GM06990 (cell line): Measurements from ENCODE around the gene DLGAP3.
A peak's percentile ranks its signal among the peaks of the same experiment; 100 is the strongest.

Experiments
- DNase-seq: peaks from one replicate; pipeline ENCODE4 v3.0.0-alpha.2; 2011; ENCODE audit not compliant: insufficient read length; ENCODE audit errors: extremely low read depth
- H3K27me3 ChIP-seq: replicated peaks from 2 replicates; pipeline ENCODE4 v1.6.0; 2011; ENCODE audit warnings: low read length; ENCODE audit not compliant: control insufficient read depth, insufficient read depth
- H3K36me3 ChIP-seq: 2 replicates; pipeline ENCODE4 v1.5.1; 2011; ENCODE audit warnings: low read length; ENCODE audit not compliant: control insufficient read depth, insufficient read depth
- H3K4me3 ChIP-seq: replicated peaks from 2 replicates; pipeline ENCODE4 v1.5.1; 2011; ENCODE audit warnings: low read depth, mild to moderate bottlenecking, control low read depth, low read length
- CTCF ChIP-seq: IDR thresholded peaks from 2 replicates; pipeline ENCODE4 v1.5.1; 2011; ENCODE audit warnings: low read length, control low read depth, mild to moderate bottlenecking, inconsistent platforms; ENCODE audit not compliant: insufficient read depth, poor library complexity, severe bottlenecking

Gene DLGAP3

GRCh38 chr1:34926156-34926555 lies 3.3 kb downstream of the DLGAP3 start:
- Histone ChIP-seq H3K36me3 (no peaks in the 10 kb centered on the region), H3K4me3 (no peak overlapping the region), H3K27me3 (peaks cover 2% of the 10 kb centered on the region)
- DNase-seq = no peak
- no peak for TF ChIP-seq CTCF

GRCh38 chr1:34925730-34926129 lies 3.7 kb downstream of the DLGAP3 start:
- Histone ChIP-seq H3K36me3 (no peaks in the 10 kb centered on the region), H3K27me3 (peaks cover 2% of the 10 kb centered on the region), H3K4me3 (no peak overlapping the region)
- TF ChIP-seq CTCF = no peak
- DNase-seq = no peak

- peaks cover 2% of the 10 kb centered on the region for H3K27me3 ChIP-seq
- no peak for DNase-seq
- no peaks in the 10 kb centered on the region for H3K36me3 ChIP-seq
- TF ChIP-seq CTCF = no peak
- no peak overlapping the region for H3K4me3 ChIP-seq
Measured at GRCh38 chr1:34924759-34925555, 4.5 kb downstream of the DLGAP3 start.

GRCh38 chr1:34923490-34923889 lies 6.0 kb downstream of the DLGAP3 start:
- TF ChIP-seq CTCF = no peak

GRCh38 chr1:34918977-34919561 lies 10.4 kb downstream of the DLGAP3 start:
- H3K27me3 ChIP-seq = no peaks in the 10 kb centered on the region; the same call in 1 of the 2 replicates
- TF ChIP-seq CTCF = peak; percentile 25
- DNase-seq = peak; percentile 47
- H3K4me3 ChIP-seq = no peak overlapping the region
- no peaks in the 10 kb centered on the region for H3K36me3 ChIP-seq

More at GRCh38 chr1:34923490-34923889, 6.0 kb downstream of the DLGAP3 start:
- H3K4me3 ChIP-seq = no peak overlapping the region
- no peaks in the 10 kb centered on the region; the same call in none of the 2 replicates for H3K27me3 ChIP-seq
- H3K36me3 ChIP-seq = no peaks in the 10 kb centered on the region
- no peak for DNase-seq
